Gastroesophageal sphincter (tissue), 3 donors: ENCODE data around the gene TMEM208.

Experiments
- EP300 ChIP-seq: sonication (generic); formaldehyde crosslinking; IDR thresholded peaks from one replicate; pipeline ENCODE4 v1.6.1; 2017; ENCODE audit warnings: antibody characterized with exemption, mild to moderate bottlenecking
- POLR2A ChIP-seq, 2 donors: fragments of 450-650 bp; IDR thresholded peaks; one replicate each; pipeline ENCODE4 v1.6.1; 2017; ENCODE audit warnings: antibody characterized with exemption in 2 of 2, mild to moderate bottlenecking in 2 of 2, moderate library complexity in 1 of 2
- POLR2AphosphoS5 ChIP-seq: sonication (generic); formaldehyde crosslinking; IDR thresholded peaks from one replicate; pipeline ENCODE4 v1.6.1; 2017; ENCODE audit warnings: antibody characterized with exemption
- TF ChIP-seq, protein P1 (sequence below), 4 experiments: fragments of 200-600 bp in 2 of 4; fragments of 450-650 bp in 2 of 4; sonication (generic) in 1 of 4; IDR thresholded peaks; one replicate each; pipeline ENCODE4 v1.5.1; 2017 to 2019; ENCODE audit warnings: antibody characterized with exemption in 4 of 4, mild to moderate bottlenecking in 2 of 4, moderate library complexity in 2 of 4

DNA sequence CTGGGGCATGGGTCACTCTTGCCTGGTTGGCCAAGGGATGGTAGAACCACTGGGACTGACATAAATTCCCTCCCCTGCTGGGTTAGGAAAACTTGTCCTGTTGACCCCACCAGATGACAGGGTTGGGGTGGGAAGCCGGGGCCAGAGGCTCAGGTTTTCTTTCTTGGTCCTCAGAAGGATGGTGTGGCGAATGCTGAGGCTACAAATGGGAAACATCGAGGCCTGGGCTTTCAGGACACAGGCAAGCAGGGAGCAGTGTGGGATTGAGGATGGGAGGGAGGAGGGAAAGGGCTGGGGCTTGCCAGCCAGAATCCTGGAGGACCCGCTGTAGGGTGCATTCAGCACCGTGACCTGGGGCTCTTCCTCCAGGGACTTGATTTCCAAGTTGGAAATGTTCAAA lies 37.9 kb downstream of the TMEM208 start:
- TF ChIP-seq, protein P1, sequence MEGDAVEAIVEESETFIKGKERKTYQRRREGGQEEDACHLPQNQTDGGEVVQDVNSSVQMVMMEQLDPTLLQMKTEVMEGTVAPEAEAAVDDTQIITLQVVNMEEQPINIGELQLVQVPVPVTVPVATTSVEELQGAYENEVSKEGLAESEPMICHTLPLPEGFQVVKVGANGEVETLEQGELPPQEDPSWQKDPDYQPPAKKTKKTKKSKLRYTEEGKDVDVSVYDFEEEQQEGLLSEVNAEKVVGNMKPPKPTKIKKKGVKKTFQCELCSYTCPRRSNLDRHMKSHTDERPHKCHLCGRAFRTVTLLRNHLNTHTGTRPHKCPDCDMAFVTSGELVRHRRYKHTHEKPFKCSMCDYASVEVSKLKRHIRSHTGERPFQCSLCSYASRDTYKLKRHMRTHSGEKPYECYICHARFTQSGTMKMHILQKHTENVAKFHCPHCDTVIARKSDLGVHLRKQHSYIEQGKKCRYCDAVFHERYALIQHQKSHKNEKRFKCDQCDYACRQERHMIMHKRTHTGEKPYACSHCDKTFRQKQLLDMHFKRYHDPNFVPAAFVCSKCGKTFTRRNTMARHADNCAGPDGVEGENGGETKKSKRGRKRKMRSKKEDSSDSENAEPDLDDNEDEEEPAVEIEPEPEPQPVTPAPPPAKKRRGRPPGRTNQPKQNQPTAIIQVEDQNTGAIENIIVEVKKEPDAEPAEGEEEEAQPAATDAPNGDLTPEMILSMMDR (IDR thresholded peaks at IDR 0.05), result no peak
- TF ChIP-seq POLR2A (IDR thresholded peaks at IDR 0.05), result no peak
- no peak for TF ChIP-seq POLR2AphosphoS5
- TF ChIP-seq EP300, result no peak
